Measurements from ENCODE around the gene ANKZF1. TPM values are rescaled to one million over a fixed set of nuclear protein-coding genes. Genes with fewer than 3 reads are reported as not detected.
A peak's percentile ranks its signal among the peaks of the same experiment; 100 is the strongest.

Gene ANKZF1
- total and polyA plus RNA-seq, 2 of the 8 experiments (the other 6 are each of a cell fraction or from before 2014, with no cell fraction given), result 32.5 to 50.1 TPM

GRCh38 chr2:219207134-219207883, 22.3 kb upstream of the ANKZF1 start:
- Histone ChIP-seq H2BK5ac (ENCODE audit: low read depth, low read length) (no peak overlapping the region; the same call in 1 of the 2 replicates), H3K9me3 (ENCODE audit: insufficient read depth in 2 of 2, low read depth in 1 of 2, low read length in 1 of 2) (no peaks in the 10 kb centered on the region; a peak in 1 of 4 replicates), H2BK15ac (ENCODE audit: low read length) (no peak overlapping the region), H4K8ac (ENCODE audit: extremely low read depth, insufficient read depth, low read length) (no peak overlapping the region; the same call in 1 of the 2 replicates), H4K20me1 (replicated peaks in 1 of 2; ENCODE audit: control insufficient read depth in 1 of 2, insufficient read depth in 2 of 2, low read length in 2 of 2) (peaks cover 0 to 2% of the 10 kb centered on the region in 2 experiments), H4K91ac (replicated peaks; ENCODE audit: insufficient read length, low read length) (no peak overlapping the region), H3K23me2 (ENCODE audit: low read depth, low read length) (peaks cover 10% of the 10 kb centered on the region), H3K79me2 (ENCODE audit: control insufficient read depth in 1 of 2, insufficient read depth in 2 of 2, low read length in 2 of 2) (no peaks in the 10 kb centered on the region), H2AFZ (ENCODE audit: low read length) (peak overlapping the region; percentile 92; the same call in 1 of the 2 replicates), H2BK120ac (replicated peaks; ENCODE audit: low read depth, low read length) (no peak overlapping the region), H3K4me2 (ENCODE audit: insufficient read depth in 1 of 2, low read depth in 2 of 2, low read length in 2 of 2) (peak overlapping the region; percentile 91 to 100), H2AK5ac (ENCODE audit: low read depth, low read length) (no peak overlapping the region), H3K4ac (replicated peaks; ENCODE audit: insufficient read length, low read depth, low read length) (no peak overlapping the region), H3K79me1 (ENCODE audit: low read depth, low read length) (no peaks in the 10 kb centered on the region), H4K5ac (ENCODE audit: insufficient read length, low read depth, low read length) (no peak overlapping the region), H3K27ac (ENCODE audit: low read depth, low read length) (peak overlapping the region; percentile 27; the same call in 1 of the 2 replicates), H3K23ac (ENCODE audit: insufficient read length) (no peak overlapping the region), H3K18ac (ENCODE audit: extremely low read depth, low read length) (no peak overlapping the region), H3K27me3 (replicated peaks in 1 of 4; ENCODE audit: control insufficient read depth in 3 of 4, extremely low read depth in 1 of 4, insufficient read depth in 3 of 4, low read length in 3 of 4) (no peaks in the 10 kb centered on the region), H3K14ac (ENCODE audit: insufficient read length) (no peak overlapping the region), H3K56ac (replicated peaks; ENCODE audit: insufficient read length, low read depth, low read length) (no peak overlapping the region), H2BK12ac (ENCODE audit: low read depth, low read length) (no peak overlapping the region), H3K36me3 (ENCODE audit: control insufficient read depth in 2 of 4, insufficient read depth in 4 of 4, low read length in 3 of 4) (peaks cover 3 to 24% (median 10%) of the 10 kb centered on the region in 4 experiments; a peak in 7 of 8 replicates), H3K4me1 (replicated peaks in 1 of 4; ENCODE audit: control insufficient read depth in 3 of 4, insufficient read depth in 4 of 4, low read length in 3 of 4) (peaks cover 0 to 6% (median 3%) of the 10 kb centered on the region in 4 experiments; a peak in 5 of 7 replicates), H2BK20ac (ENCODE audit: low read length) (no peak overlapping the region), H3K9ac (replicated peaks in 1 of 4; ENCODE audit: extremely low read depth in 1 of 4, low read depth in 3 of 4, low read length in 3 of 4) (peak overlapping the region in 2 of 4 experiments; percentile 39 to 73; a peak in 3 of 7 replicates), H3K4me3 (ENCODE audit: extremely low read depth in 1 of 4, insufficient read depth in 2 of 4, low read depth in 3 of 4, low read length in 4 of 4) (peak overlapping the region; percentile 56 to 72 (median 64))
- TF ChIP-seq POLR2AphosphoS5 (IDR thresholded peaks at IDR 0.05; ENCODE audit: low read depth, low read length), result 0 out of 2 replicates have a peak, but pooled peaks have one; percentile 18
- 0 out of 2 replicates have a peak, but pooled peaks have one; percentile 47 for TF ChIP-seq MAX (IDR thresholded peaks at IDR 0.05)
- no peak for TF ChIP-seq SIRT6 (IDR thresholded peaks at IDR 0.05; ENCODE audit: low read length)
- no peak; a peak in 1 of 3 replicates for TF ChIP-seq POLR2A (IDR thresholded peaks at IDR 0.05; ENCODE audit: control extremely low read depth in 1 of 2, low read depth in 2 of 2, low read length in 2 of 2)
- 0 out of 4 replicates have a peak, but pooled peaks of 1 of the 2 experiments have one; percentile 20 for TF ChIP-seq SIN3A (conservative IDR thresholded peaks at IDR 0.05 in 1 of 2, IDR thresholded peaks at IDR 0.05 in 1 of 2; ENCODE audit: low read depth in 1 of 2, low read length in 2 of 2)
- TF ChIP-seq BRCA1 (IDR thresholded peaks at IDR 0.05; ENCODE audit: low read depth, low read length), result no peak
- FAIRE-seq (no peak), DNase-seq (ENCODE audit: low read depth in 1 of 2, low spot score in 2 of 2) (no peak)
- ChIA-PET CTCF (ENCODE audit: partially characterized antibody) (interaction anchor here (0.8 to 2.4 kb wide), 10 partner anchors 9 to 424 kb away, joined by 3 to 8 read pairs (median 3); no protein-coding TSS in a partner anchor), POLR2A (ENCODE audit: partially characterized antibody) (interaction anchor here (0.9 to 6.1 kb wide), 9 partner anchors 11 to 45 kb away, joined by 3 to 101 read pairs (median 7); partner anchors contain the start of genes ABCB6, ANKZF1, ATG9A and CNPPD1)
- WGBS, 2 experiments (ENCODE audit: extremely low coverage in 1 of 2, insufficient coverage in 1 of 2, insufficient read length in 1 of 2, insufficient replicate concordance in 2 of 2, low coverage in 1 of 2, low lambda C conversion rate in 2 of 2, missing lambda C conversion rate in 1 of 2), result 46% methylated on average over 14 of the region's 22 CpGs; no CpG with 5 or more reads in 1 of the 2 experiments
